ENCODE results near the gene SLC24A3.

Gene SLC24A3

DNA sequence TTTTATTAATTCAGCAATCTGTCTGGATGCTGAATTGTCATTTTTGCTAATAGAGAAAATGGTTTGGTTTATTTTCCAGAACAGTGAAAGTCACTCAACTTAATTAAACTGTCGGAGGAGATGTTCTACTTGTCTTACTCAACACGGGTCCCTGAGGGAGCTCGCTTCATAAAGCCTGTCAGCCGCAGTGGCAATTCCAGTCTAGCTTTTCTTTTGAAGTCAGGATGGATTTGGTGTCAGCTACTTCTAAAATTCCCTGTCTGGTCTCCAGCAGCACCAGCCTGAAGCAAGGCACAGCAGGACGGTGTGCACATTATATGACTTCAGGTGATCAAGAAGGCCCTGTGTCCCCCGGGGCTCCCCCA is 261.5 kb downstream of the SLC24A3 start:
- no peak for DNase-seq (ENCODE audit: low read depth)
- TF ChIP-seq, protein P1, sequence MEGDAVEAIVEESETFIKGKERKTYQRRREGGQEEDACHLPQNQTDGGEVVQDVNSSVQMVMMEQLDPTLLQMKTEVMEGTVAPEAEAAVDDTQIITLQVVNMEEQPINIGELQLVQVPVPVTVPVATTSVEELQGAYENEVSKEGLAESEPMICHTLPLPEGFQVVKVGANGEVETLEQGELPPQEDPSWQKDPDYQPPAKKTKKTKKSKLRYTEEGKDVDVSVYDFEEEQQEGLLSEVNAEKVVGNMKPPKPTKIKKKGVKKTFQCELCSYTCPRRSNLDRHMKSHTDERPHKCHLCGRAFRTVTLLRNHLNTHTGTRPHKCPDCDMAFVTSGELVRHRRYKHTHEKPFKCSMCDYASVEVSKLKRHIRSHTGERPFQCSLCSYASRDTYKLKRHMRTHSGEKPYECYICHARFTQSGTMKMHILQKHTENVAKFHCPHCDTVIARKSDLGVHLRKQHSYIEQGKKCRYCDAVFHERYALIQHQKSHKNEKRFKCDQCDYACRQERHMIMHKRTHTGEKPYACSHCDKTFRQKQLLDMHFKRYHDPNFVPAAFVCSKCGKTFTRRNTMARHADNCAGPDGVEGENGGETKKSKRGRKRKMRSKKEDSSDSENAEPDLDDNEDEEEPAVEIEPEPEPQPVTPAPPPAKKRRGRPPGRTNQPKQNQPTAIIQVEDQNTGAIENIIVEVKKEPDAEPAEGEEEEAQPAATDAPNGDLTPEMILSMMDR (IDR thresholded peaks at IDR 0.05; ENCODE audit: low read length, missing control alignments) = no peak
- no peak overlapping the region for H3K4me3 ChIP-seq (replicated peaks; ENCODE audit: low read depth, low read length)

DNA sequence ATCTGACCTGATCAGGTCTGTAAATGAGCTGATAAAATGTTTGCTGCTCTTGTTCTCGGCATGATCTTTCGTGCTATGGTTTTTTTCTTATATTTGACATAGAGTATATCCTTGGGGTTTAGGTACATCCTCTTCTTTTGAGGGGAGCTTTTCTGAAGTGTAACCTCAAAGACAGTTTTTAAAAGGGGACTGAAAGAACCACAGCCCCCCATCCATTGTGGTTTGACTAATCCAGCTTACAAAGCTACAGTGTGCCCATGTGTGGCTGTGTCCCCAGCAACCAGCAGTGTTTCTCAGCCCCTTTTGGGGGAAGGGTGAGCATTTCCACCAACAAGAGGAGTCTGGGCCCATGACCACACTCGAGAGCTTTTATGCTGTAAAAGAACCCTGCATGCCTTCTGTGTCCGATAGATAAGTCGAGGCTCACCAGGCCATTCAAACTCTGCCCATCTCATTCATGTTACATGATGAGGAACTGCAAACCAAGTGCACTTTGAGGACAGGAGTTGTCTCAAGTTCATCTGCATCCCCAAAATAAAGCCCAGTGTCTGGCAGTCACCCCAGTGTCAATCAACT is 266.0 kb downstream of the SLC24A3 start:
- no peak for DNase-seq (ENCODE audit: low read depth)
- H3K4me3 ChIP-seq (replicated peaks; ENCODE audit: low read depth, low read length) = no peak overlapping the region
- TF ChIP-seq, protein P1 (IDR thresholded peaks at IDR 0.05; ENCODE audit: low read length, missing control alignments) = no peak

DNA sequence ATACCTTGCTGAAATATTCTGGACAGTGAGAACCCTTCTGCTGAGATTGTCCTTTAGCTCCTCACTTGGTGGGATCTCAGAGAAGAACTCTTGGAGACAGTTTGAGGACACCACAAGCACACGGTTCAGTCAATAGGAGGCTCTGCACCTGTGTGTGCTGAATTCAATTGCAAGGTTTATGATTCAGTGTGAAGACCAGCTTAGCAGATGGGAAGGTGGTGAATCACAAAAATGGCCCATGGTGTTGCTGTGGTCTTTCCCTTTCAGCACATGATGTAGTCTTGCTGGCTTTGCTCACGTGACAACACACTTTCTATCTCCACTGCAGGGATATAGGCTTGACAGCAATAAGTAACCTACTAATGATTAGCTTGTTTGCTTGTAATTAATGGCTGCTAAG is 270.3 kb downstream of the SLC24A3 start:
- no peak for DNase-seq (ENCODE audit: low read depth)
- TF ChIP-seq, protein P1 (IDR thresholded peaks at IDR 0.05; ENCODE audit: low read length, missing control alignments) = no peak
- H3K4me3 ChIP-seq (replicated peaks; ENCODE audit: low read depth, low read length) = no peak overlapping the region

DNA sequence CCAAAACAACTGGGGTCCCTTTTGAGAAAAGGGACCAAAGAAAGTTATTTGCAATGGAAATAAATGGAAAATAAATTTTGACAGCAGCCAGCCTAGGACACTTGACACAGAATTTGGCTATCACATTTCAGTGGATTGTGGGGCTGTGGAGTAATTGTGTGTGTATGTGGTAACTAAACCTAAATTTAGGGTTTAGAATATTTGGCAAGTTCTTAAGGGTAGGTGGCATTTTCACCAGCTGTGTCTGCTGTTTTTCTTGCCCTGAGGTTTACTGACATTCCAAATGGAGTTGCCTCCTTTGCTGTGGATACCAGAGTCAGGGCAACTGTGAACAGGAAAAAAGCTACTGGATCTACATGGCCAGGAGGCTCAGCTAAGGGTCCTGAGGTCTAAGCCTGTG is 270.9 kb downstream of the SLC24A3 start:
- TF ChIP-seq, protein P1 (IDR thresholded peaks at IDR 0.05; ENCODE audit: low read length, missing control alignments) = no peak
- no peak overlapping the region for H3K4me3 ChIP-seq (replicated peaks; ENCODE audit: low read depth, low read length)
- DNase-seq (ENCODE audit: low read depth) = no peak

DNA sequence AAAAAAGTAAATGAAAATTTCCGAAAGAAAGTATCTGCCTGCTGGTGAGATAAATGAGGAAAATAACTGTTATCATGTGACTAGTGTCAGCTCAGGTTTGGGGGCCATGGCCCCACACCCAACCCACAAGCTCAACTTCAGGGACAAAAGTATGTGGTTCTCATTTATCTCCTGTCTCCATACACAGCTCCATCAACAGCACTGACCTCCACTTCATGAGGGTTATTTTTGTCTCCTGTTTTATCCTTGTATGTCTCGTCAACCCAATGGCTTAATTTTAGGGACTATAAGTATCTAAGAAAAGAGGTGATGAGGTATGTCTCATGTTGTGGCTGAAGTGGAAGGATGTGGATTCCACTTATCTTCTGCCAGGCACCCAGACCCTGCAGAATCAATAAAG is 274.0 kb downstream of the SLC24A3 start:
- H3K4me3 ChIP-seq (replicated peaks; ENCODE audit: low read depth, low read length) = no peak overlapping the region
- TF ChIP-seq, protein P1 (IDR thresholded peaks at IDR 0.05; ENCODE audit: low read length, missing control alignments) = no peak
- no peak for DNase-seq (ENCODE audit: low read depth)

DNA sequence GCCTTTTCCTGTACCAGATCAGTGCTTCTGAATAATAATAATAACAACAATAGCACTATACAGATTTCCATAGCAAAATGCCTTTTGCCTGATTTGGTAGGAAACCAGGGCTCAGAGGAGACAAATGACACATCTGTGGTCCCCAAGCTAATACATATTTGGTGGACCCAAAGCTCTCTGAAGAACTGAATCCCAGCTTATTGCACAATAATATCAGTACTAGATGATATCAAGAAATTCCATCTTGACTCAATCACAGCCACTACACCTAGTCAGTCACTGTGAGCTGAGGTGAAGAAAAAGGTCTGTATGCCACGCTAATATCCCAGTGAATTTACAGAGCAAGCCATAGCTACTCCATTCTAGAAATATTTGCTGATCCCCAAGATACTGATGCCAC is 275.0 kb downstream of the SLC24A3 start:
- TF ChIP-seq, protein P1 (IDR thresholded peaks at IDR 0.05; ENCODE audit: low read length, missing control alignments) = no peak
- H3K4me3 ChIP-seq (replicated peaks; ENCODE audit: low read depth, low read length) = no peak overlapping the region
- DNase-seq (ENCODE audit: low read depth) = no peak

DNA sequence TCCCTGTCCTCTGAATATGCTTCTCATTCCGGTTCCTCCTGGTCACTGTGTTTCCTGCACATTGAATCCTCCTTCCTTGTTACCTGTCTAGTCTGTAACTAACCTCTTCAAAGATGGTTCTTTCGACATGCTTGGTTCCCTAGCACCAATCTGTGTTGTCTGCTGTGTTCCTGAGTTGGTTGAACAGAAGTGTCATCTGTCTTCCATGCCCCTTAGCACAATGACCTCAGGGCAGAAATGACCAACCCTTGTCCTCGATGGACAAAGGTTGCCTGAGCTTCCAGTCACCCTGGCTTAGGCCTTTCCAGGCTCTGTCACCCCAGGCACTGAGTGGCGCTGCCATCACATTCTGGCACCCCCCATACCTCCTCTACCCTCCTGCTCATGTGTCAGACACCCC is 278.8 kb downstream of the SLC24A3 start:
- DNase-seq (ENCODE audit: low read depth) = no peak
- TF ChIP-seq, protein P1 (IDR thresholded peaks at IDR 0.05; ENCODE audit: low read length, missing control alignments) = no peak
- H3K4me3 ChIP-seq (replicated peaks; ENCODE audit: low read depth, low read length) = no peak overlapping the region

Measured in fibroblast of pulmonary artery (primary cell).